LNCaP clone FGC (cell line): ENCODE results near the gene LRP4.

Experiments
- DNase-seq: peaks from one replicate; pipeline ENCODE4 v3.0.0-alpha.2; 2011; ENCODE audit warnings: low read depth
- H3K4me3 ChIP-seq: 2 replicates; pipeline ENCODE4 v1.5.1; 2011; ENCODE audit warnings: mild to moderate bottlenecking, low read depth, low read length, control low read depth
- TF ChIP-seq, protein P1 (sequence below): IDR thresholded peaks from 2 replicates; pipeline ENCODE4 v1.5.1; 2012; ENCODE audit warnings: mild to moderate bottlenecking; ENCODE audit not compliant: control insufficient read depth, insufficient read depth; ENCODE audit errors: extremely low read depth

LRP4 gene

DNA sequence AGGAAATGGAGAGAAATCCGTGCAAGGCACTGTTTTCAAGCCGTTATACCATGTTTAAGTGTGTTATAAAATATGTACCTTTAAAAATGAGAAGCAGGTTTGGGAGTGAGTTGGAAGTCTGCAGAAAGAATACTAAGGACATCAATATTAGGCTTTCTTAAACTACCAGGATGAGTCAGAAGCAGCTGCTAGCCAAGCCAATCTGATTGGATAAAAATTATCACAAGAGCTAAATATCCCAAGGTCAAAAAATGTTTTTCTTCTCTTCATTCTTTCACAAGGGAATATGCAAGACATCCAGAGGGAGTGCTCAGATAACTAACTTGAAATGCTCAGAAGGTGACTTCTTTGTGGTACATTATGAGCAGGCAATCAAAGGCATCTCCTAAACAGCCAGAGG is 53.0 kb downstream of the LRP4 start:
- no peak overlapping the region for H3K4me3 ChIP-seq
- TF ChIP-seq, protein P1, sequence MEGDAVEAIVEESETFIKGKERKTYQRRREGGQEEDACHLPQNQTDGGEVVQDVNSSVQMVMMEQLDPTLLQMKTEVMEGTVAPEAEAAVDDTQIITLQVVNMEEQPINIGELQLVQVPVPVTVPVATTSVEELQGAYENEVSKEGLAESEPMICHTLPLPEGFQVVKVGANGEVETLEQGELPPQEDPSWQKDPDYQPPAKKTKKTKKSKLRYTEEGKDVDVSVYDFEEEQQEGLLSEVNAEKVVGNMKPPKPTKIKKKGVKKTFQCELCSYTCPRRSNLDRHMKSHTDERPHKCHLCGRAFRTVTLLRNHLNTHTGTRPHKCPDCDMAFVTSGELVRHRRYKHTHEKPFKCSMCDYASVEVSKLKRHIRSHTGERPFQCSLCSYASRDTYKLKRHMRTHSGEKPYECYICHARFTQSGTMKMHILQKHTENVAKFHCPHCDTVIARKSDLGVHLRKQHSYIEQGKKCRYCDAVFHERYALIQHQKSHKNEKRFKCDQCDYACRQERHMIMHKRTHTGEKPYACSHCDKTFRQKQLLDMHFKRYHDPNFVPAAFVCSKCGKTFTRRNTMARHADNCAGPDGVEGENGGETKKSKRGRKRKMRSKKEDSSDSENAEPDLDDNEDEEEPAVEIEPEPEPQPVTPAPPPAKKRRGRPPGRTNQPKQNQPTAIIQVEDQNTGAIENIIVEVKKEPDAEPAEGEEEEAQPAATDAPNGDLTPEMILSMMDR, result no peak
- DNase-seq, result no peak

DNA sequence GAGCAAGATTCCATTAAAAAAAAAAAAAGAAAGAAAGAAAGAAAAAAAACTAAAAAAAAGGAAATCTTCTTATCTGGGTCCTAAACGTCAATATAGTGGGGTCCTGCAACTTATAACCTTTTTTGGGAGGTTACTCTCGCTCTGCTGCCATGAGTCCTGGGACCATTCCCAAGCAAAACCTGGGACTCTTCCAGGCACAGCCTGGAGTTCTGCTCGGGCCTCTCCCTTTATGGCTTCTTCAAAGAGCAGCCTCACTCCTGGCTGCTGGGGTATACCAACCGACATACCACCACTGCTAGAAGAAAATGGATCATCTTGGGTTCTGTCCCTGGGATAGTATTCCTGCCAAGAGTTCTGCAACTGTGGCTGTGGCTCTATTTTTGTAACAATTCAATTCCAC is 58.1 kb downstream of the LRP4 start:
- TF ChIP-seq, protein P1, result no peak
- no peak overlapping the region for H3K4me3 ChIP-seq
- DNase-seq, result no peak

DNA sequence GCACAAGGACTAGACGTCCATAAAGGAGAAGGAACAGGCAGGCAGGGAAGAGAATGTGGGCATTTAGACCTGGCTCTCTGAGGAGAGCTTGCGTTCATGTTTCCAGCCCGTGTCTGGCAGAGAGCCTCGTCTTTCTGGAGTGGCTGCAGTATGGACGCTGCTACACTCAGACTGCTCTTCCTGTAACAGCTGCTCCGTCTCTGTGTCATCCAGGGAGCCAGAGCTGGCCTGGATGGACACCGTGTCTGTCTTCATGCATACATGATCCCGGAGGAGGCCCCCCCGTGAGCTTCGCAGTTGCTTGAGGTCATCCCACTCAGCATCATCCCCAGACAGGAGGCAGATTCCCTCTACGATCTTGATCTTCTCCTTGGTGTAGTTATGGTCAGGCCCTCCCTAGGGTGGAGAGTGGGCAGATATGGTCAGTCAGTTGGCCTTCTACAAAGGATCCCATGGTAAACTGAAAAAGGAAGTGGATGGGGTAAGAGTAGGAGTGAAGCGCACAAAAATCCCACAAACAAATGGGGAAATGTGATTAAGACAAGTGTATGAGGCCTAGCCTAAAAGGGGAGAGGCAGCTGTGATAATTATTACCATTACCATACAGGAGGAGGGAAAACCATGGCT is 59.3 kb downstream of the LRP4 start:
- DNase-seq, result no peak
- H3K4me3 ChIP-seq, result no peak overlapping the region
- TF ChIP-seq, protein P1, result no peak

DNA sequence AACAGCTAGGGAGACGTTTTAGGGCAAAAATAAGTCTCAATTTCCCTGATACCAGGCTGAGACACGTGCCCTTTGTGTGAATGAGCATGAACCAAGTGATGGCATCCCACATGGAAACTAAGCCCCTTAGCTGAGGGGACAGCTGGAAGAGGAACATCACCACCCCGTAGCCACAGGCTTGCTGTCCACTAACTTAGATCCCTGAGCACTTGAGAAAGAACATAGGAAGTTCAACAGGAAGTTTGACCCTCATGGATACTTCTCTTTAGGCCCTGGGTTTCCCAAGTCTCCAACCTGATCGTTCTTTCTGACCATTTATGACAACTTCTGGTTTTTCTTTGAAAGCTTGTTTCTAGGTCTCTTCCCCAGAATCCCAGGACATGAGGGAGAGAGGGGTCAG is 60.7 kb downstream of the LRP4 start:
- DNase-seq, result no peak
- H3K4me3 ChIP-seq, result no peak overlapping the region
- TF ChIP-seq, protein P1, result no peak

DNA sequence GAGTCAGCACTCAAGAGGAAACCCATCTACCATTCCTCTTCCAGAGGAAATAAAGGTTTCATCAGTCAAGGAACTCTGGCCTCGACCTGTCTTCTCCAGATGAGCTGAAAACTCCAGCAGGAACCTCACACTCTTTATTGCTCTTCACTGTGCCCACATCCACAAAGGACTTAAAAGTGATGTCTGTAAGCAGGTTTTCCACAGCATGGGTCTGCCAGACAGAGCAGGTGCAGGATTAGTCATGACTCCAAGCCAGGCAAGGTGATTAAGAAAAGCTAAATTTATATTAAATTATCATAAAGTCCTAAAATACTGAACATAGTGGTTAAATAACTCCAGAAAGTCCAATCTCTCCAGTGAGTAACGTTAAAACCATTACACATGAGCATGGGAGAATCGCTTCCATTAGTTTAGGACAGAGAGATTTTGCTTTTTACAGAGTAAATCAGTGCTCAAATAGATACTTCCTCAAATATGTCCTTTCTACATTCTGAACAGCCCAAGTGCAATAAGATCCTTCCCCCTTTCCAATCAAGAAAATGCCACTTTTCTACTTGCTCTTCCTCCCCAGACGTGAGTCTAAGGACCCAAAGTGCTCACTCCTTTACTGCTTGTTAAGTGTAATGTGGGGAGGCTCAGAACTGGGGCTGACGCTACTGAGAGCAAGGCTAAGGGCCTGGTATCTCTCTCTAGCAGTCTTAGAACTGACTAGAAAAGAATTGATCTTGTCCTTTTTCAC is 61.6 kb downstream of the LRP4 start:
- TF ChIP-seq, protein P1, result no peak
- DNase-seq, result no peak
- H3K4me3 ChIP-seq, result no peak overlapping the region

DNA sequence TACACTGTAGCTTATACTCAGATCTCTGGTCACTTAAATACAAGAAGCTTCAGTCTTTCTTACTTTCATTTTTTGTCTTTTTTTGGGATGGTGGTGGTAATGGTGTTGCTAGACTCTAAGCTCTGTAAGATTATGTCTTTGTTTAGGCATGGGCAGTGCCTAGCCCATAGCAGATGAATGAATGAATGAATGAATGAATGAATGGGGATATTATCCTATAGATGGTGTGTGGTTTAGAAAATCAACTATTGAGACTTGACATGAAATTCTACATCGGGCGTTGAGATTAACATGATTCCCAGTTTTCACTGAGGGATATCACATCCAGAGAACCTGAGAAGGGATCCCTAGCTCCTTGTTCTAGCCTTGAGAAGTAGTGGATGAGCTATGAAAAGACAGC is 62.5 kb downstream of the LRP4 start:
- H3K4me3 ChIP-seq, result no peak overlapping the region
- DNase-seq, result no peak
- TF ChIP-seq, protein P1, result no peak
